HG03342 (cell line): ENCODE data around the gene RPL23.
A peak's percentile ranks its signal among the peaks of the same experiment; 100 is the strongest.
"Not testable (repeated sequence)": the region's sequence is repeated elsewhere in the genome, so short reads cannot be mapped to it uniquely, and the experiment has no call there.

Experiments used
- ATAC-seq: cut with Tn5 transposase; IDR thresholded peaks from one replicate; pipeline ENCODE4 v1.9.1; 2021; ENCODE audit warnings: mild to moderate bottlenecking, moderate library complexity; ENCODE audit not compliant: unreplicated experiment

Gene RPL23

GRCh38 chr17:38868817-38869525 is 15.4 kb upstream of the RPL23 start:
- ATAC-seq, result peak; percentile 30

- no peak for ATAC-seq
Observed at GRCh38 chr17:38867968-38868816, 14.7 kb upstream of the RPL23 start.

GRCh38 chr17:38867179-38867967 is 13.9 kb upstream of the RPL23 start:
- no peak for ATAC-seq

- no peak for ATAC-seq
Observed at GRCh38 chr17:38864636-38865398, 11.3 kb upstream of the RPL23 start.

- no peak for ATAC-seq
Observed at GRCh38 chr17:38861399-38861843, 7.9 kb upstream of the RPL23 start.

- ATAC-seq, result no peak
Observed at GRCh38 chr17:38857271-38857670, 3.8 kb upstream of the RPL23 start.

GRCh38 chr17:38855101-38855714 is 1.7 kb upstream of the RPL23 start:
- ATAC-seq, result not testable (repeated sequence)

GRCh38 chr17:38852771-38853291 is 690 bp downstream of the RPL23 start:
- peak; percentile 21 for ATAC-seq

GRCh38 chr17:38851434-38851833 is 2.1 kb downstream of the RPL23 start:
- no peak for ATAC-seq

- ATAC-seq, result no peak
Observed at GRCh38 chr17:38850374-38850773, 3.1 kb downstream of the RPL23 start.

- ATAC-seq, result no peak
Observed at GRCh38 chr17:38848939-38849605, 4.4 kb downstream of the RPL23 start.

- ATAC-seq, result no peak
Observed at GRCh38 chr17:38848557-38848891, 5.0 kb downstream of the RPL23 start.

- ATAC-seq, result no peak
Observed at GRCh38 chr17:38844261-38844757, 9.2 kb downstream of the RPL23 start.

- no peak for ATAC-seq
Observed at GRCh38 chr17:38825762-38826247, 27.7 kb downstream of the RPL23 start.

GRCh38 chr17:38824899-38825761 is 28.4 kb downstream of the RPL23 start, which contains the start of gene CWC25:
Gene CWC25 (minus strand): TSS chr17:38825321. CDS start chr17:38825183, 138 bp downstream.
- peak; percentile 73 for ATAC-seq

GRCh38 chr17:38815576-38816193 is 37.8 kb downstream of the RPL23 start:
- no peak for ATAC-seq

- ATAC-seq, result no peak
Observed at GRCh38 chr17:38809828-38810227, 43.7 kb downstream of the RPL23 start.
